ENCODE data around the gene BRSK2. TPM values are rescaled to one million over a fixed set of nuclear protein-coding genes. Genes with fewer than 3 reads are reported as not detected.
"Not testable (repeated sequence)": the region's sequence is repeated elsewhere in the genome, so short reads cannot be mapped to it uniquely, and the experiment has no call there.

The BRSK2 gene
- polyA plus RNA-seq = 10 to 100 TPM in 1 of 3 donors, under 1 TPM in 2; 0.67 to 50.2 (median 0.82) TPM

DNA sequence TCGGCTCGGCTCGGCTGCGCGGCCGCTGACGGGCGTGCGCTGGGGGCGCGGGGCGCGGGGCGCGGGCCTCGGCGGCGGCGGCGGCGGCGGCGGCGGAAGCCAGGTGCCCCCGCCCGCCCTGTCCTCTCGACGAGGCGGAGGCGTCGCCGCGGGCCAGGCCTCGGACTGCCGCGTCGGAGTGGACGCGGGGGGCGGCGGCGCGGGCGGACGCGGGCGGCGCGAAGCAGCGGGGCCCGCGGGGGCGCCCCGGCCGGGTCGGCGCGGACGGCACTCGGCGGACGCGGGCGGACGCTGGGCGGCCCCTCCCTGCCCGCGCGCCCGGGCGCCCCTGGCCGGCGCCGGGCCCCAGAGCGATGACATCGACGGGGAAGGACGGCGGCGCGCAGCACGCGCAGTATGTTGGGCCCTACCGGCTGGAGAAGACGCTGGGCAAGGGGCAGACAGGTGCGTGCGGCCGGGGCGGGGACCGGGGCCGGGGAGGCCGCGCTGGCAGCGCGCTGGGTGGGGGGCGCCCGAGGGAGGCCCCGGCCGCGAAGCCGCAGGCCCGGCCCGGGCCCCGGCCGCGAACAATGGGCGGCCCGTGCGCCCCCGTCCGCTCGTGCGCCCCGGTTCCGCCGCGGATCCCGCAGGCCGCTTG is at the start of gene BRSK2:
TSS of gene BRSK2 (plus strand) at position 3 of the 637 bp plus-strand sequence. CDS start at position 354, 351 bp downstream.
- no peak within 1 kb of the TSS for H3K27ac ChIP-seq (ENCODE audit: low read depth, low read length)
- WGBS, 3 donors = 1 to 3% (median 2%) methylated on average over 44 to 119 of the region's 119 CpGs

DNA sequence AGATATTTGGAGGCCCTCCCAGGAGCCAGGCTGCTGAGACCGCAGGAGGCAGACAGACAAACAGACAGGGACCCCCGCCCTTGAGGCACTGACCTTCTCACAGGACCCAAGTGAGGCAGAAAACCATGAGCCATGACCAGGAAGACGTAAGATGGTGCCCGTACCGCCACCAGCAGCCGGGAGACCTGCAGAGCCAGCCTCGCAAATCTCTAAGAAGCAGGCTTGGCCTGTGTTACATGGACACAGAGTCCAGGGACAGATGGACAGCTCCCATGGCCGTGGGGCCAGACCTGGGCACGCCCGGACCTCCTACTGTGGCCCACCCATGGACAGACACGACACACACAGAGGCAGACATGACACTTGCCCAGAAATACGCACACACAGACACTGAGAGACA is 49.6 kb upstream of the BRSK2 start:
- no peak overlapping the region for H3K27ac ChIP-seq (ENCODE audit: low read depth, low read length)
- WGBS, 3 donors = 80 to 84% (median 81%) methylated on average over 12 of the region's 12 CpGs

DNA sequence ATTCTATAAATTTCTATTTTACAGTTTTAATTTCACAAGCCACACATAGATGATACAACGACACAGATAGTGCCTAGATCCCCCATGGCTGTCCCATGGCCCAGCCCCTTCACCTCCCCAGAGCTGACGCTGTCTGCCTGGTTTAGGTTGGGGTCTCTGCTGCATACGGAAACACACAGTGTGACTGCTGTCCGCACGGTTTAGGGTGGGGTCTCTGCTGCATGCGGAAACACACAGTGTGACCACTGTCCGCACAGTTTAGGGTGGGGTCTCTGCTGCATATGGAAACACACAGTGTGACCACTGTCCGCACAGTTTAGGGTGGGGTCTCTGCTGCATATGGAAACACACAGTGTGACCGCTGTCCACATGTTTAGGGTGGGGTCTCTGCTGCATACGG is 48.5 kb upstream of the BRSK2 start:
- 75 to 85% (median 77%) methylated on average over 10 of the region's 10 CpGs for WGBS, 3 donors
- H3K27ac ChIP-seq (ENCODE audit: low read depth, low read length) = not testable (repeated sequence)

DNA sequence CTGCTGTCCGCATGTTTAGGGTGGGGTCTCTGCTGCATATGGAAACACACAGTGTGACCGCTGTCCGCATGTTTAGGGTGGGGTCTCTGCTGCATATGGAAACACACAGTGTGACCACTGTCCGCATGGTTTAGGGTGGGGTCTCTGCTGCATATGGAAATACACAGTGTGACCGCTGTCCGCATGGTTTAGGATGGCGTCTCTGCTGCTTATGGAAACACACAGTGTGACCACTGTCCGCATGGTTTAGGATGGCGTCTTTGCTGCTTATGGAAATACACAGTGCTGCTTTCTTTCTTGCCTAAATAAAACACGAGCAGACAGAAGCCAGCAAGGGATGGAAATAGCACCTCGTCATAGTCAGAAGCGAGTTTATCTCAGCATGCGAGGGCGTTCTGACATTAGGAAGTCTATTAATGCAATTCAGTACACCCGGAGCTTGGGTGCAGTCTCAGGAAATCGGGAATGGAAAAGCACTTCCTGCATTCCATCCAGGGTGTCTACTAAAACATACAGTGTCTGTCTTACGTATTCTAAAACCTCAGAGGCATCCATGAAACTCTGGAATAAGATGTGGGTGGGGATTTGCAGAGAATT is 47.7 kb upstream of the BRSK2 start:
- whole genome bisulfite sequencing, 3 donors = 43% methylated on average over 17 of the region's 17 CpGs
- H3K27ac ChIP-seq (ENCODE audit: low read depth, low read length) = no peak overlapping the region

DNA sequence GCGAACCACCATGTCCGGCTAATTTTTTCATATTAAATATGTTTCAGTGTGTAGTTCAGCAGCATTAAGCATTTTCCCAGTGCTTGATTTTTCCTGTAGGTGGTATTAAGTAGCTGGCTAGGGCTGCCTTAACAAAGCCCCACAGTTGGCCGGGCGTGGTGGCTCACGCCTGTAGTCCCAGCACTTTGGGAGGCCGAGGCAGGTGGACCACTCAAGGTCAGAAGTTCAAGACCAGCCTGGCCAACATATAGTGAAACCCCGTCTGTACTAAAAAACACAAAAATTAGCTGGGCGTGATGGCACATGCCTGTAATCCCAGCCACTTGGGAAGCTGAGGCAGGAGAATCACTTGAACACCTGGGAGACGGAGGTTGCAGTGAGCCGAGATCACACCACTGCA is 46.8 kb upstream of the BRSK2 start:
- 86 to 89% (median 89%) methylated on average over 10 of the region's 10 CpGs for WGBS, 3 donors
- no peak overlapping the region for H3K27ac ChIP-seq (ENCODE audit: low read depth, low read length)

DNA sequence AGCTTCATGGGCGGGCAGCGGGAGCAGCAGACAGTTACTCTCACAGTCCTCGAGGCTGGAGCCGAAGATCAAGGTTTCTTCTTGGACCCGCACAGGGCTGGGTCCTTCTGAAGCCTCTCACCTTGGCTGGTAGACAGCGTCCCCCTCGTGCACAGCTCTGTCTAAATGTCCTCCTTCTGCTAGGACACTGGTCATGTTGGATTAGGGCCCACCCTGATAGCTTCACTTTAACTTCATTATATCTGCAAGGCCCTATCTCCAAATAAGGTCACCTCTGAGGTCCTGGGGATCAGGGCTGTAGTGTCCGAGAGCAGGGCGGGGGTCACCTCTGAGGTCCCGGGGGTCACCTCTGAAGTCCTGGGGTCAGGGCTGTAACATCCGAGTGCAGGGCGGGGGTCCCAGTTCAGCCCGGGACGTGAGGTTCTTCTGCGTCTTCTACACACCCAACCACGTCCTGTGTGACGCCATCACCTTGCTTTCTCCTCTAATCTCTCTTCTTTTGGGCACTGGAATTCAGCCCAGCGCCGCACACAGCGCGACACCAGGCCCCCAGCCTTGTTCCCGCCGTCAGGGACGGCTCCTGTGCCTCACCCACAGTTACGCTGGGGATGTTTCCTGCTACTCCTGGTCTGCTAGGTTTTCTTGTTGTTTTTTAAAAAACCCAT is 46.2 kb upstream of the BRSK2 start:
- no peak overlapping the region for H3K27ac ChIP-seq (ENCODE audit: low read depth, low read length)
- 70 to 81% (median 72%) methylated on average over 25 of the region's 25 CpGs for WGBS, 3 donors

DNA sequence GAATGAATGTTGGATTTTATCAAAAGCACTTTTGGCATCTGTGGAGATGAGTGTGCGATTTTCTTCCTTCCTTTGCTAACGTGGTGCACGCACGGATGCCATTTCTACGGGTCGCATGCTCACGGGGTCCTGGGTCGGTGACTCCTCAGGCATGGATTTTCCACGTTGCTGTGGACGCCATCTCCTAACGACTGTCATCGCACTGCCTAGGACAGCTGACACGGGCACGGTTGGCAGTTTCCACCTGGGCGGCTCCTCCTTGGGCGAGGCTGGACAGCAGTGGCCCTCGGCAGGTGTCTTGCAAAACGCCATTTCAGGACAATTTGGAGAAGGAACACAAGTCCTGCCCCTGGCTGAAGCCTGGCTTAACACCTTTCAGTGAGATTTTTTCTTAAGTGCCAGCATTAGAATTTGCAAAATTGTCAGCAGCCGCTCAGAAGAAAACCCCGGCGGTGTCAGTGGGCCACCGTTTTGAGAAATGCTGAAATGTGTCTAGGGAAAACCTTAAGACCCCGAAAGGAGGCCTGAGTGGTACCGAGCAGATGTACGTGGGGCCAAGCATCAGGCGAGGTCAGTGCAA is 45.6 kb upstream of the BRSK2 start:
- WGBS, 3 donors = 77 to 83% (median 83%) methylated on average over 26 of the region's 26 CpGs
- H3K27ac ChIP-seq (ENCODE audit: low read depth, low read length) = no peak overlapping the region

DNA sequence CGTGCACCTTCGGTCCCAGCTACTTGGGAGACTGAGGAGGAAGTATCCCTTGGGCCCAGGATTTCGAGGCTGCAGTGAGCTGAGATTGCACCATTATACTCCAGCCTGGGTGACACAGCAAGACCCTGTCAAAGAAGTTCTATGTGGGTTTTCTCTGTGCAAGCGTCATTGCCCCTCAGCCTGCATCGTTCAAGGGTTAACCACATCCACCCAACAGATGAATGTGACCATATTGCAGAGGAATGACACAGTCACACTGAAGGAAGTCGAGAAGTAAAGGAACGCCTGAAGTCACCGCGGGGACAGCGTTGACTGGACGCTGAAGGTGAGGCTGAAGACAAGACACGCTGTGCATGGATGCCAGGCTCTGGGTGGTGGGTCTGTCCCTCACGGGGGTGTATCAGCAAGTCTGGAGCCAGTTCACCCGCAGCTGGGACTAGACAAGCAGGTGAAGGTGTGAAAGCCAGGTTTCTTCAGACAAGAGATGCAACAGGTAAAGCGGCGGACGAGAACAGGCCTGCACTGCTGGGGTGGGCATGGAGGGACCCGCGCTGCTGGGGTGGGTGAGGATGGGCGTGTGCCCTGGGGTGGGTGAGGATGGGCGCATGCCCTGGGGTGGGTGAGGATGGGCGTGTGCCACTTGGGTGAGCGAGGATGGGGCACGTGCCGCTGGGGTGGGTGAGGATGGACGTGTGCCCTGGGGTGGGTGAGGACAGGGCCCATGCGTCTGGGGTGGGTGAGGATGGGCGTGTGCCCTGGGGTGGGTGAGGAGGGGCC is 43.8 kb upstream of the BRSK2 start:
- WGBS, 3 donors = 80 to 82% (median 80%) methylated on average over 27 to 28 of the region's 28 CpGs

DNA sequence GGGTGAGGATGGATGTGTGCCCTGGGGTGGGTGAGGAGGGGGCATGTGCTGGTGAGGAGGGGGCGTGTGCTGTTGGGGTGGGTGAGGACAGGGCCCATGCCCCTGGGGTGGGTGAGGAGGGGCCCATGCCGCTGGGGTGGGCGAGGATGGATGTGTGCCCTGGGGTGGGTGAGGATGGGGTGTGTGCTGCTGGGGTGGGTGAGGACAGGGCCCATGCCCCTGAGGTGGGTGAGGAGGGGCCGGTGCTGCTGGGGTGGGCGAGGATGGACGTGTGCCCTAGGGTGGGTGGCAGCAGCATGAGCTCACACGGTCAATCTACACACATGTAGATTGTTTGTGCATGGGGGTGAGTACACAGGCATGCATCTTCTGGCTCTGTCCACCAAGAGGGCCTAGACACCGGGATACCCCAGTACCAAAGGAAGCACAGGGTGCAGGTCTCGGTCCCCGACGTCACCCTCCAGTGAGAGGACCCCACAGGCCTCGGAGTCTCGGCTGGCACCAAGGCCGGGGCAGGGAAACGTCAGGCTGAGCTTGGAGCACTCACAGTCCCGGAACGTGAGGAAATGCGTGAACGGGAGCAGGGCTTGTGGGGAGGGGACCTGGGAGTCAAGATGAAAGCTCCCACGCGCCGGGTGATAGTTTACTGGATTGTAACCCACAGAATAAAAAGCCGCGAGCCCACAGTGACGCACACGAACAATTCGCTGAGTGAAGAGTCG is 42.9 kb upstream of the BRSK2 start:
- 82 to 93% (median 91%) methylated on average over 28 of the region's 28 CpGs for WGBS, 3 donors
- H3K27ac ChIP-seq (ENCODE audit: low read depth, low read length) = no peak overlapping the region

More for the DNA sequence above, 43.8 kb upstream of the BRSK2 start:
- H3K27ac ChIP-seq (ENCODE audit: low read depth, low read length) = no peak overlapping the region

DNA sequence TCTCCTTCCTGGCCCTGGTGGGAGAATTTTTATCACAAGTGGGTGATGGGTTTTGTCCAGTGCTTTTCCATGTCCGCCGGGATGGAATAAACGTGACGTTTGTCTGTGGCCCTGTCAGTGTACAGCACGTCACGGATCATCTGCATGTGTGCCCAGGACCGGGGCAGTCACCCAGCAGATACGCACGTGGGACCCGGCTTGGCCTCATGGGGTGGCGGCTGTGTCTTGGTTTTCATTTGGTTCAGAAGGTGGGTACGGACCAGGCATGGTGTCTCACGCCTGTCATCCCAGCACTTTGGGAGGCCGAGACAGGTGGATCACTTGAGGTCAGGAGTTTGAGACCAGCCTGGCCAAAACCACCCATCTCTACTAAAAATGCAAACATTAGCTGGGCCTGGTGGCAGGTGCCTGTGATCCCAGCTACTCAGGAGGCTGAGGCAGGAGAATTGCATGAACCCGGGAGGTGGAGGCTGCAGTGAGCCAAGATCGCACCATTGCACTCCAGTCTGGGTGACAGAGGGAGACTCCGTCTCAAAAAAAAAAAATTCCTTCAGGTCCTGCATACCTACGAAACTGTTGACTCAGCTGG is 42.2 kb upstream of the BRSK2 start:
- 91 to 96% (median 95%) methylated on average over 18 of the region's 18 CpGs for WGBS, 3 donors
- not testable (repeated sequence) for H3K27ac ChIP-seq (ENCODE audit: low read depth, low read length)

DNA sequence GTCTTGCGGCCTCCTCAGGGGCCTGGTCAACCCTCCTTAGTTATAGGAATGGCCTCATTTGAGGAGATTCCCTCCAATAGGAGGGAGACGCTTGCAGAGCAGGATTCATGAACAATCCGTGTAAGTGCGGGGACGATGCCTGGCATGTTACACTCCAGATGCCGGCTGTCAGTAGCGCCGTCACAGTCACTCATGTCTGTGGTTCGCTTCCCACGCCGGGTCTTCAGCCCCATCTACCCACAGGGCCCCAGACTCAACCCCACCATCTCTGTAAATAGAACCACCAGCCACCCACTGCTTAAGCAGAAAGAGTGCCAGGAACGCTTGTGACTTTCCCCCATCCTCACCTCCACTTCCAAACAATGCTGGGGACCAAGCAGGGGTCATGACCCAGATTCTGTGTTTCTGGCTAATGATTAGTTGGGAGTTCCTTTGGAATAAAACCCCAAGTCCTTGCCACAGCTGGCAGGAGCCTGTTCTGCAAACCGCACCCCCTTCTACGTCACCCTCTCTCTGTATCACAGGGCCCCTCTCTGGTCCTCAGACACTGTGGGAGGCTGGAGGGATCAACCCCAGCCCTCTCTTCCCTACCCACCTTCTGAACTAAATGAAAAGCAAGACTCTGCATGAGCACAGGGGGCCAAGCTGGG is 41.5 kb upstream of the BRSK2 start:
- H3K27ac ChIP-seq (ENCODE audit: low read depth, low read length) = no peak overlapping the region
- WGBS, 3 donors = 86 to 95% (median 92%) methylated on average over 14 of the region's 14 CpGs

DNA sequence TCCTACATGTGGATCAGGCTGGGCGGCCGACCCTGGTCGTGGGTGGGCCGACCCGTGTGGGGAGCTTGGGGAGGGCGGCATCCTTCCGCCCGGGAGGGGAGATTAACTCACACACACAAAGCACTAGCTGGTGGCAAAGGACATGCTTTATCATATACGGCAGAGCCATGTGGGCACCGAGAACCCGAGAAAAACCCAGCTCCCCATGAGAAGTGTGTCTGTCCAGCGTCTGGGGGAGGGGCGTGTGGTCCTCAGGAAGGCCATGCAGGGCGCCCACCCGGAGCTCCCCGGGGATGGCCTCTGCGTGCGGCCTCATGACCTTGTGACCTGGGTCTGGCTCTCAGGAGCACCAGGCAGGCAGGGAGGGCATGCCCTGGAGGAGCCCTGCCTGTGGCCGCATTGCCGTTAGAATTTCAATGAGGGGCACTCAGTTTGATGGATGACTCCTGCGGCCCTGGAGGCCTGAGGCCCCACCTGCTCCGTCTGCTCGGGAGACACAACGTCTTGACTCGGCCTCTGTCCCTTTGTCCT is 40.9 kb upstream of the BRSK2 start:
- no peak overlapping the region for H3K27ac ChIP-seq (ENCODE audit: low read depth, low read length)
- WGBS, 3 donors = 40 to 53% (median 51%) methylated on average over 24 to 25 of the region's 25 CpGs

DNA sequence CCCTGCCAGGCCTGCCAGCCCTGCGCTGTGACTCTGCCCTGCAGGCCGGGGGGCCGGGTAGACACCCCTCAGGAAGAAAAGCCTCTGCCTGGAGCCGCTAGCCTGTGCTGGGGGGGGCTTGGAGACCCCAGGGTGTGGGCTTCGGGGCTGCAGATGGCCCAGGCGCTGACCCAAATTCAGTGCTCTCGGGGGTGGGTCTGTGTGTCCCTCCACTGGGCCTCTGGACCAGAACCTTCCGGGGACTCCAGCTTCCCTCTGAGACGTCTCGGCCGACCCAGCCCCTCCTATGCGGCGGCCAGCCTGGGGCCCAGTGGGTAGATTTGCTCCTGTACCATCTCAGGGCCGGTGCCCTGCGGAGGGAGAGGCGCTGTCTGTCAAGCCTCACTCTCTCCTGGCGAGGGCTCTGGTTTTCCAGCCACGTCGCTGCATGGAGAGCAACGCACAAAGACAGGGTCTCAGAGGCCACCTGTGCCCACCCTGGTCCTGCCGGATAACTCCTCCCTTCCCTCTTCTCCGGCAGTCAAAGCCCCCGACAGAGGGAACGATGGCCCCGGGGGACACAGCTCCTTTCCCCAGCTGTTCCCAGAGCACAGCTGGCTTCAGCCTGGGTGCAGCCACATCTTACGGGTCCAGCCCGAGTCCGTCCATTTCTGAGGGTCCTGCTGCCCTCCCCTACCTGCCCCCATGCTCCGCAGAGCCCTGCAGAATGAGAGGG is 40.2 kb upstream of the BRSK2 start:
- no peak overlapping the region for H3K27ac ChIP-seq (ENCODE audit: low read depth, low read length)
- WGBS, 3 donors = 65 to 80% (median 74%) methylated on average over 25 to 29 of the region's 29 CpGs

DNA sequence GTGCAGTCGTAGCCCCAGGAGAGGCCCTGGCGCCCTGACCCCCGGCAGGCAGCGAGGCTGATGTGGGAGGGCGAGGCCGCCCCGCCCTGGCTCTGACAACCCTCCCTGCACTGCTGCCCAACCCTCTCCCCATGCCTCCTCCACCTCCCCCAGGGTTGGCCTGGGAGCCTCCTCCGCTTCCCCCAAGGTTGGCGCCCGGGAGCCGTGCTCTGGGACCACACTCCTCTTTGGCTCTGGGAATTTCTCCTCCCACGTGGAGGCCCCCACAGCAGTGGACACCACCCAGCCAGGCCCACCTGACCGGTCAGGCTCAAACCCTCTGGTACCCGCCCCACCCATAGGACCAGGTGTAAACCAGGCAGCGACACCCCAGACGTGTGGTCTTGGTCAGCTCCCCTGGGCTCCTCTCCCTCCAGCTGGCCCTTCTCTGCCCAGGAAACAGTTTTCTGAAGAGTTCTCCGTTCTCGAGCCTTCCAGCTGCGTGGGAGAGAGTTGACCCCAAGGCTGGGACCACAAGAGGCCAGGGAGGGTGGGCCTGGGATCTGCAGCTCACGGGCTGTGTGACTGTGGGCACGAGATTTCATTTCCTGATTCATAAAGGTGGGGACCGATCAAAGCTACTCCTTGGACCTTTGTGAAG is 39.5 kb upstream of the BRSK2 start:
- WGBS, 3 donors = 59 to 76% (median 63%) methylated on average over 19 to 22 of the region's 22 CpGs
- H3K27ac ChIP-seq (ENCODE audit: low read depth, low read length) = no peak overlapping the region

DNA sequence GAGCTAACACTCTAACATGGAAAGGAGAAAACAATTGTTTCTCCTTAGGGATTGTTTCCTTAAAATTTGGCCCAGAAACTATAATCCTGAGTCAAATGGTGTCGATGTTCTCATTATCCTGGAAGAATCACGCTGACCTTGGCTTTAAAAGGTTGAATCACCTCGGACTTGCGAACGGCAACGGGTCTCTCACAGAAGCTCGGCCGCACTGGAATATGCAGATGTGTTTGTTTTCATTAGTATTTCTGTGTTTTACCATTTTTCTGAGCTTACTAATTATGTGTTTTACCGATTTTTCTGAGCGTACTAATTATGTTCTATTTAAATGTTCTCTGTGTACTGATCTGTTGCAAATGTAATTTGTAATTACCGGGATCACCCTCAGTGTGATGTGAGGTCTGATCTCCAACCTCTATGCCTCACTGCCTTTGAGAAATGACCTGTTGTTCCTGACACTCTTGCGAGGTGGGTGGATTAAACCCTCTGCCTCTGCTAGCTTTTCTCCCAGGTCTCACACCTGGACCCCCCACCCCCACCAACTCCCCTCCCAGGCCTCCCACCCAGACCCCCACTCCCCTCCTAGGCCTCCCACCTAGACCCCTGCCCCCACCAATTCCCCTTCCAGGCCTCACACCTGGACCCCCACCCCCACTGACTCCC is 38.3 kb upstream of the BRSK2 start:
- no peak overlapping the region for H3K27ac ChIP-seq (ENCODE audit: low read depth, low read length)
- 71 to 75% (median 75%) methylated on average over 12 of the region's 12 CpGs for WGBS, 3 donors
